Stimulated activated memory B cell treated with anti-CD40 and anti-IgM and Interleukin-4, amounts not matched to agents 10 μg/mL and 1 μg/mL and 100 μg/mL, for 72 hours (primary cell): ENCODE data around the gene KCTD11.
"Not testable (repeated sequence)": the region's sequence is repeated elsewhere in the genome, so short reads cannot be mapped to it uniquely, and the experiment has no call there.

ENCODE experiments used
- ATAC-seq: fragments of 150-1000 bp; cut with Tn5 transposase; 2 replicates; pipeline ENCODE4 v1.10.0; 2021
- H3K27ac Mint-ChIP-seq: one replicate; pipeline ENCODE4 v1.8.0; 2022; ENCODE audit warnings: mild to moderate bottlenecking, mixed read lengths
- H3K27me3 Mint-ChIP-seq: one replicate; pipeline ENCODE4 v1.8.0; 2022; ENCODE audit warnings: mixed read lengths
- H3K36me3 Mint-ChIP-seq: one replicate; pipeline ENCODE4 v1.8.0; 2022; ENCODE audit warnings: mixed read lengths
- H3K4me1 Mint-ChIP-seq: one replicate; pipeline ENCODE4 v1.8.0; 2022; ENCODE audit warnings: mixed read lengths
- H3K4me3 Mint-ChIP-seq: one replicate; pipeline ENCODE4 v1.8.0; 2022; ENCODE audit warnings: mild to moderate bottlenecking, moderate library complexity, mixed read lengths
- H3K9me3 Mint-ChIP-seq: one replicate; pipeline ENCODE4 v1.8.0; 2022; ENCODE audit warnings: mixed read lengths

Gene KCTD11

DNA sequence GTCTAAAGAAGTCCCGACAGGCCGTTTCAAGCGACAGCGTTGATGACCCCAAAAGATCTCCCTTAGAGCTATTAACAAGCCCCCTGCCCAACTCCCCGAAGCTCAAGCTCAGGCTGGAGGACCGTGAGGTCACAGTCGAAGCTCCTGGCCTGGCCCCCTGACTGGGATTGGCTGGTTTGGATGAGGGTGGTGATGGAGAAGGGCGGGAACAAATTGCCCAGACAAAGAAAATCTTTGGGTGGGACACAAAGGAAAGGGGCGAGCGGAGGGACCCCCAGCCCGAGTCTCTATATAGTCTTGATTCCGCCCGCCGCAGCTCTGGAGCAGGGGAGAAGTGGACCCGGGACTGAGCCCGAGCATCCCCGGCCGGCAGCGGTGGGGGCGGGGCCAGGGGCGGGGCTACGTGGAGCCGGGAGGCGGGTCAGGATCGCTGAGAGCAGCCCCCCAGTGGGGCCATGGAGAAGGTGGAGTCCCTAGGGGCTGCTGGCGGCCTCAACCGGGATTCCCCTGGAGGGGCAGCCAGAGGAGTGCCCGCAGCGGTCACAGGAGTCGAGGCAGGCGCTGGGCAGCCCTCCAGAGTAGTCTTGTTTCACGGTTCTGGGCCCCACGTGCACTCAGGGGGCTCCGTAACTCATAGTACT is 21.8 kb upstream of the KCTD11 start:
- Mint-ChIP-seq H3K27me3 (no peaks in the 10 kb centered on the region), H3K9me3 (no peaks in the 10 kb centered on the region), H3K27ac (peak overlapping the region; percentile 99), H3K4me1 (peaks cover 72% of the 10 kb centered on the region), H3K4me3 (peak overlapping the region; percentile 99), H3K36me3 (peaks cover 8% of the 10 kb centered on the region)
- ATAC-seq = peak; percentile 77

DNA sequence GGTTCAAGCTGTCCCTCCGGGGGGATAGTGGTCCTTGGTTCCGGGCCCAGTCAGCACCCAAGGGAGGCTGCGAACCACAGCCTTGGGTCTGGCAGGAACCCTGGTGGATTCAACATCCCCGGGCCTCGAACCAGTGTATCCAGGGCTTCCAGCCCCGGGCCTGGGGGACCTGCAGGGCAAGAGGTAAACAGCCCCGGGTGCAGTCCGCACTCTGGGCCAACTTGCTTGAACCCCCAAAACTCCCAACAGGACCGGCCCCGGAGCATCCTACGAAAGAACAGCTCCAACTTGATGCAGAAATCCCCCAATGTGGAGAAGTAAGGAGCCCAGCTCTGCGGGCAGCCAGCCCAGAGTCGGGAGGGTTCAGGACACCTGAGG is 21.3 kb upstream of the KCTD11 start:
- Mint-ChIP-seq H3K27me3 (no peaks in the 10 kb centered on the region), H3K9me3 (no peaks in the 10 kb centered on the region), H3K4me1 (peaks cover 77% of the 10 kb centered on the region), H3K36me3 (peaks cover 6% of the 10 kb centered on the region), H3K4me3 (peak overlapping the region; percentile 99), H3K27ac (peak overlapping the region; percentile 99)
- ATAC-seq = no peak

DNA sequence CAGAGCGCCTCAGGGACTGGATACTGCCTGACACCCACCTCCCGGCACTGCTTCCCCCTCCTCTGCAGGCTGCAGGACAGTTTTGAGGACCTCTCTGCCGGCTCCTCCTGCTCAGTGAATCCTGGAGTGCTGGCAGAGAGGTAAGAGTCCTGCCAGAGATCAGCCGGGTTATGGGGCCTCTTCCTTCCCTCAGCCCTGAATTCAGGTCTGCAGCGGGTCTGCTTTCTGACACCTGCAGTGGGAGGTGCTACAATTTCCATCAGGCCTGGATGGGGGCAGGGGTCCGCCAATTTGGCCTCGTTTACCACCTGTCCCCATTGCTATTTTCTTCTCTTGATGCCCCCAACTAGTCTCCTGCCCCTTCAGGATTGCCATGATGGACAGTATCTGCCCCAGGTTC is 19.9 kb upstream of the KCTD11 start:
- Mint-ChIP-seq H3K27me3 (no peaks in the 10 kb centered on the region), H3K4me3 (peak overlapping the region; percentile 74), H3K36me3 (peaks cover 9% of the 10 kb centered on the region), H3K4me1 (peaks cover 83% of the 10 kb centered on the region), H3K27ac (peak overlapping the region; percentile 99), H3K9me3 (no peaks in the 10 kb centered on the region)
- no peak for ATAC-seq

DNA sequence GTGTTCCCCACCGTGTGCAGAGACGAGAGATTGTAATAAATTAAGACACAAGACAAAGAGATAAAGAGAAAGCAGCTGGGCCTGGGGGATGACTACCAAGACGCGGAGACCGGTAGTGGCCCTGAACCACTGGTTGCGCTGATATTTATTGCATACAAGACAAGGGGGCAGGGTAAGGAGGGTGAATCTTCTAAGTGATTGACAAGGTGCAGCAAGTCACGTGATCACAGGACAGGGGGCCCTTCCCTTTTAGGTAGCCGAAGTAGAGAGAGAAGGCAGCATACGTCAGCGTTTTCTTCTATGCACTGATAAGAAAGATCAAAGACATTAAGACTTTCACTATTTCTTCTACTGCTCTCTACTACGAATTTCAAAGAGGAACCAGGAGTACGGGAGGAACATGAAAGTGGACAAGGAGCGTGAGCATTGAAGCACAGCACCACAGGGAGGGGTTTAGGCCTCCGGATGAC is 19.3 kb upstream of the KCTD11 start:
- H3K9me3 Mint-ChIP-seq, ATAC-seq, H3K27me3 Mint-ChIP-seq: not testable (repeated sequence)
- peaks cover 13% of the 10 kb centered on the region for H3K36me3 Mint-ChIP-seq
- H3K4me3 Mint-ChIP-seq = peak overlapping the region; percentile 74
- H3K4me1 Mint-ChIP-seq = peaks cover 83% of the 10 kb centered on the region
- H3K27ac Mint-ChIP-seq = peak overlapping the region; percentile 99

DNA sequence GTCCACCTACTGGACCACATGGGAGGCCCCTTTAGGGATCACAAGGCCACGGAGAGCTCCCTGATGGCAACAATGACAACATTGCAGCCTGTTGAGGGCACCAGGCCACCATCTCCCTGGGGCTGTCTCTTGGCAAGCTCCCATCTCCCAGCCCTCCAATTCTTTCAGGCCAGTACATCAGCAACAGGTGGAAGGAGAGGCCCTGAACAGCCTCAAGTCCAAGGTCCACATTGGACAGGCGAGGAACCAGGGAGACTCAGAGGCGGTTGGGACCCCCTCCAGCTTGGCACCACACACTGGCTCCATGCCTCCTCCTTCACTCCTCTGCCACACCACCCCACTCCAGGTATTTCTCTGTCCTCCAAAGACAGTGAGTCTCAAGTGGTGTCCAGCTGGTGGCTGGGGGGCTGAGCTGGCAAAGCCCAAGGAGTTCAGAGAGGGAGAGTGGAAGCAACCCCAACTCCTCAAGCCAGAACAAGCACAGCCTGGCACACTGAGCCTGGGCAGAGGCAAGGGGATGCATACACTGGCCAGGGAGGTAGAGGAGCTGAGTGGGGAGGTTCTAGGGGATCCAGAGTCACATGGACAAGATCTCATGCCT is 16.9 kb upstream of the KCTD11 start:
- no peaks in the 10 kb centered on the region for H3K9me3 Mint-ChIP-seq
- H3K27me3 Mint-ChIP-seq = no peaks in the 10 kb centered on the region
- peaks cover 78% of the 10 kb centered on the region for H3K4me1 Mint-ChIP-seq
- peaks cover 14% of the 10 kb centered on the region for H3K36me3 Mint-ChIP-seq
- H3K4me3 Mint-ChIP-seq = peak overlapping the region; percentile 92
- ATAC-seq = no peak
- peak overlapping the region; percentile 85 for H3K27ac Mint-ChIP-seq

DNA sequence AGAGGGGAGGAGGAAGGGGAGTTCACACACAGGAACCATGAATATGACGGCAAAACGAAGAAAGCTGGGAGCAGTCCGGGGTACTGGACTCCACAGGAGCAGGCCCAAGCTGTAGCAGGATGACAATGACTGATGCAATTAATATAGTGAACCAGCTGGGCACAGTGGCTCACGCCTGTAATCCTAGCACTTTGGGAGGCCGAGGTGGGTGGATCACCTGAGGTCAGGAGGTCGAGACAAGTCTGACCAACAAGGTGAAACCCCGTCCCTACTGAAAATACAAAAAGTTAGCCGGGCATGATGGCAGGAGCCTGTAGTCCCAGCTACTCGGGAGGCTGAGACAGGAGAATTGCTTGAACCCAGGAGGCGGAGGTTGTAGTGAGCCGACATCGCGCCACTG is 16.2 kb upstream of the KCTD11 start:
- H3K27ac Mint-ChIP-seq = peak overlapping the region; percentile 85
- not testable (repeated sequence) for ATAC-seq, H3K27me3 Mint-ChIP-seq, H3K9me3 Mint-ChIP-seq
- peaks cover 73% of the 10 kb centered on the region for H3K4me1 Mint-ChIP-seq
- H3K4me3 Mint-ChIP-seq = peak overlapping the region; percentile 92
- H3K36me3 Mint-ChIP-seq = peaks cover 19% of the 10 kb centered on the region

DNA sequence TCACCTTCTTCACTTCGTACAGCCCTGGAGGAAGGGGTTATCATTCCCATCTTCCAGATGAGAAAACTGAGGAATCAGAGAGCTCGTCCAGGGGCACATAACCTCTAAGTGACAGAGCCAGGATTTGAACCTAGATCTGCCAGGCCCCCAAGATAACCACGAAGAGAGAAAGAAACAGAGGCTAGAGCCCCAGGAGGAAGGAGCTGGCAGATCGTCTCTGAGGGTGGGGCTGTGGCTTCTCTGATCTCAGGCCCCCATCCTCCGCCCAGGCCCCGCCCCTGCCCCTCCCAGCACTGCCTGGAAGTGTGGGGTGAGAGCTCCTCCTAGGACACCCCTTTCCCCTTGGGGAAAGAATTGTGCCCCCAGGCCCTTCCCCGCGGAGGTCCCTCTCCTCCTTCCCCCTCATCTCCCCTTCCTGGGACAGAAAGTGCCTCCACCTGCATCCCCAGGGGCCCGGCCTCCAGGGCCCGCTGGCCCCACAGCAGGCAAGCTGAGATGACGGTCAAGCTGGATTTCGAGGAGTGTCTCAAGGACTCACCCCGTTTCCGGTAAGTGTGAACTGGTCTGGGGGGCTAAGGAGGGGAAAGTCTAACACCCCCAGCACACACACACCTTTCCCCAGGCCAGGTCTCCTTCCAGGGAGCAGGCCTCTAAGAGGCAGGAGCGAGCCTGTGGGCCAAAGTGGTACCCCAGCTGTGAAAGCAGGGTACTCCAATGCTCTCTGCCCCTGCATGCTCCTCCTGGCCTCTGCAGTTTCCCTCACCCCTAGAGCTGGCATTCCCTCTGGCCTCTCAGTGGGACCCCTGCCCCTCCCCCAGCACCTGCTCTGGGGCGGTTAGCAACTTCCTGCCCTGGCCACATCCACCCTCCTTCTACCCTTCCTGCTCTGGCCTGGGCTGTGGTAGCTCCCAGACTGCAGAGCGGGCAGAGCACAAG is 15.5 kb upstream of the KCTD11 start, which contains the start of gene ACAP1:
TSS of gene ACAP1 (plus strand) at position 290 of the 936 bp plus-strand sequence. CDS start at position 496, 206 bp downstream.
- H3K9me3 Mint-ChIP-seq = no peaks in the 10 kb centered on the region

DNA sequence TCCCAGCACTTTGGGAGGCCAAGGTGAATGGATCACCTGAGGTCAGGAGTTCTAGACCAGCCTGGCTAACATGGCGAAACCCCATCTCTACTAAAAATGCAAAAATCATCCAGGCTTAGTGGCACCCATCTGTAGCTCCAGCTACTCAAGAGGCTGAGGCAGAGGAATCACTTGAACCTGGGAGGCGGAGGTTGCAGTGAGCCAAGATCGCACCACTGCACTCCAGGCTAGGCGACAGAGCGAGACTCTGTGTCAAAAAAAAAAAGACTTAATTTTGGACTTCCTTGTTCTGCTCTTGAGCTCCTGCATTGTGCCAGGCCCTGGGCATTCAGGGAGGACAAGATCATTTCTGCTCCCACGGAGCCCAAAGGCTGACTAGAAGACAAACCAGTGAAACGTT is 14.4 kb upstream of the KCTD11 start:
- Mint-ChIP-seq H3K36me3 (peaks cover 32% of the 10 kb centered on the region), H3K27ac (peak overlapping the region; percentile 85), H3K4me3 (peak overlapping the region; percentile 92), H3K4me1 (peaks cover 58% of the 10 kb centered on the region)
- not testable (repeated sequence) for H3K9me3 Mint-ChIP-seq, ATAC-seq, H3K27me3 Mint-ChIP-seq

More for the DNA sequence above, 15.5 kb upstream of the KCTD11 start, which contains the start of gene ACAP1:
- Mint-ChIP-seq H3K4me3 (peak within 1 kb of the TSS; percentile 92), H3K27ac (peak within 1 kb of the TSS; percentile 85), H3K27me3 (no peaks in the 10 kb centered on the region), H3K36me3 (peaks cover 22% of the 10 kb centered on the region), H3K4me1 (peaks cover 68% of the 10 kb centered on the region)
- peak; percentile 97 for ATAC-seq

DNA sequence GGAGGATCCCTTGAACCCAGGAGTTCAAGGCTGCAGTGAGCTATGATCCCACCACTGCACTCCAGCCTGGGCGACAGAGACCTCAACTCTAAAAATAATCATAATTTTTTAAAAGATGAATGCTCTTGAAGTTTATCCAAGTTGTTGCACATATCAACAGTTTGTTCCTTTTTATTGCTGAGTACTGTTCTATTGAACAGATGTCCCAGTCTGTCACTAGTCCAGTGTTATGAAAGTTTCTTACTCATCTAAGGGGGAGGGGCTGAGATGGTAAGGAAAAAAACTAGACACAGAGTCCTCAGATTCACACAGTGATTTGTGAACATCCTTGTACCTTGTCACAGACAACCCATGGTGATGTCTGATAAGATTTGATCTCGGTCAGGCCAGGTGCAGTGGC is 11.8 kb upstream of the KCTD11 start:
- H3K27ac Mint-ChIP-seq = peak overlapping the region; percentile 42

DNA sequence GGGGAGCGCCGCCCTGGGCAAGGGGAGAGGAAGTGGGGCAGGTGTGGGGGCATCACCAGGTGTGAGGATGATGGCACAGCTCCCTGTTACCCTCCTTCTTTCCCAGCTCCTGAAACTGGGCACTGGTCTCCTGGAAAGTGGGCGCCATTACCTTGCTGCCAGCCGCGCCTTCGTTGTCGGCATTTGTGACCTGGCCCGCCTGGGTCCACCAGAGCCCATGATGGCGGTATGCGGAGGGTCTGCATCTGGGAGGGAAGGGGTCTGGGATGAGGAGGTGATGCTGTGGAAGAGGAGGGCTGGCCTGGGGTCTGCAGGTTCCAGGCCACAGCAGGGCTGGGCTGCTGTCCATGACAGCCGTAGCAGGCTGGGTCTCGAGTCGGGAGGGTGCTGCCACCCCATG is 10.1 kb upstream of the KCTD11 start:
- Mint-ChIP-seq H3K4me1 (peaks cover 35% of the 10 kb centered on the region), H3K27me3 (no peaks in the 10 kb centered on the region), H3K9me3 (no peaks in the 10 kb centered on the region), H3K27ac (peak overlapping the region; percentile 4), H3K4me3 (no peak overlapping the region), H3K36me3 (peaks cover 63% of the 10 kb centered on the region)
- no peak for ATAC-seq

More for the DNA sequence above, 11.8 kb upstream of the KCTD11 start:
- H3K9me3 Mint-ChIP-seq = no peaks in the 10 kb centered on the region
- H3K27me3 Mint-ChIP-seq = no peaks in the 10 kb centered on the region
- no peak for ATAC-seq
- no peak overlapping the region for H3K4me3 Mint-ChIP-seq
- peaks cover 51% of the 10 kb centered on the region for H3K36me3 Mint-ChIP-seq
- H3K4me1 Mint-ChIP-seq = peaks cover 42% of the 10 kb centered on the region

DNA sequence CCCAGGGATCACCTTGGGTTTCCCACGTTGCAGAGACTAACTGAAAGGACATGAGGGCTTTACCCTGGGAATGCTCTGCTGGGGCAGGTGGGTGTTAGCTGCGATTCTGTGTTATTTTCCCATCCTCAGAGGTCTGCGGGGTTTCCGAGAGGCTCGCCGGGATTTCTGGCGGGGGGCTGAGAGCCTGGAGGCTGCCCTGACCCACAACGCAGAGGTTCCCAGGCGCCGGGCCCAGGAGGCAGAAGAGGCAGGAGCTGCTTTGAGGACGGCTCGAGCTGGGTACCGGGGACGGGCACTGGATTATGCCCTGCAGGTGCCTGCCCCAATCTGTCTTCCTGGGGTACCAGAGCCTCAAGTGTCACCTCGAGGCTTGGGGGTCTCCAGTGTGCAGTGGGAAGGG is 8.7 kb upstream of the KCTD11 start:
- no peak for ATAC-seq
- no peak overlapping the region for H3K4me3 Mint-ChIP-seq
- no peaks in the 10 kb centered on the region for H3K9me3 Mint-ChIP-seq
- peaks cover 71% of the 10 kb centered on the region for H3K36me3 Mint-ChIP-seq
- peaks cover 21% of the 10 kb centered on the region for H3K4me1 Mint-ChIP-seq
- no peaks in the 10 kb centered on the region for H3K27me3 Mint-ChIP-seq
- peak overlapping the region; percentile 46 for H3K27ac Mint-ChIP-seq

DNA sequence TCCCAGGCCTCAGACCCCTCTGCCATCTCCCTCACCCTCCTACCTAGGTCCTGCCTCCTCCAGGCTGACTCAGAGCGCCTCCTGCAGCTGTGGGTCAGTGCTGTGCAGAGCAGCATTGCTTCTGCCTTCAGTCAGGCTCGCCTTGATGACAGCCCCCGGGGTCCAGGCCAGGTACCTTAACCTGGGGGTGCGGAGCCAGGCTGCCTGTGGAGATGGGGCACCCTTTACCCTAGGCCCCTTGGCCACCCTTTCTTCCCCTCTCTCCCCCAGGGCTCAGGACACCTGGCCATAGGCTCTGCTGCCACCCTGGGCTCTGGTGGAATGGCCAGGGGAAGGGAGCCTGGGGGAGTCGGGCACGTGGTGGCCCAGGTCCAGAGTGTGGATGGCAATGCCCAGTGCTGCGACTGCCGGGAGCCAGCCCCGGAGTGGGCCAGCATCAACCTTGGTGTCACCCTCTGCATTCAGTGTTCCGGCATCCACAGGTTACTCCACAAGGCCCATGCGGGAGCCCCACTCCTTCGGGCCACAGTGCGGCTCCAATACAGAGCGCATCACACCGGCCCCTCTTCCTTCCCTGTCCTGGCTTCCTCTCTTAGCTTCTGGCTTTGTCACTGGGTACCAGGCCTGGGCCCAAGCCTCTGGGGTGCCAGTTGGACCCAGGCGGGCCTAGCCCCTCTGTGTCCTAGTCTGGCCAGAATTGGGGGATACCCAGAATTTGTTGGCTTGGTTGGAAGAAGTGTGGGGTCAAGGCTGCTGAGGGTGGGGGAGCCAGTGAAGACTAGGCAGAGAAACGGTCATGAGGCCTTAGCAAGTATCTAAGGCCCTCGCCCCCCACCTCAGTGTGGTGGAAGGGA is 5.0 kb upstream of the KCTD11 start:
- Mint-ChIP-seq H3K36me3 (peaks cover 72% of the 10 kb centered on the region), H3K27ac (no peak overlapping the region), H3K4me3 (peak overlapping the region; percentile 21), H3K4me1 (peaks cover 40% of the 10 kb centered on the region), H3K27me3 (no peaks in the 10 kb centered on the region), H3K9me3 (no peaks in the 10 kb centered on the region)
- no peak for ATAC-seq

DNA sequence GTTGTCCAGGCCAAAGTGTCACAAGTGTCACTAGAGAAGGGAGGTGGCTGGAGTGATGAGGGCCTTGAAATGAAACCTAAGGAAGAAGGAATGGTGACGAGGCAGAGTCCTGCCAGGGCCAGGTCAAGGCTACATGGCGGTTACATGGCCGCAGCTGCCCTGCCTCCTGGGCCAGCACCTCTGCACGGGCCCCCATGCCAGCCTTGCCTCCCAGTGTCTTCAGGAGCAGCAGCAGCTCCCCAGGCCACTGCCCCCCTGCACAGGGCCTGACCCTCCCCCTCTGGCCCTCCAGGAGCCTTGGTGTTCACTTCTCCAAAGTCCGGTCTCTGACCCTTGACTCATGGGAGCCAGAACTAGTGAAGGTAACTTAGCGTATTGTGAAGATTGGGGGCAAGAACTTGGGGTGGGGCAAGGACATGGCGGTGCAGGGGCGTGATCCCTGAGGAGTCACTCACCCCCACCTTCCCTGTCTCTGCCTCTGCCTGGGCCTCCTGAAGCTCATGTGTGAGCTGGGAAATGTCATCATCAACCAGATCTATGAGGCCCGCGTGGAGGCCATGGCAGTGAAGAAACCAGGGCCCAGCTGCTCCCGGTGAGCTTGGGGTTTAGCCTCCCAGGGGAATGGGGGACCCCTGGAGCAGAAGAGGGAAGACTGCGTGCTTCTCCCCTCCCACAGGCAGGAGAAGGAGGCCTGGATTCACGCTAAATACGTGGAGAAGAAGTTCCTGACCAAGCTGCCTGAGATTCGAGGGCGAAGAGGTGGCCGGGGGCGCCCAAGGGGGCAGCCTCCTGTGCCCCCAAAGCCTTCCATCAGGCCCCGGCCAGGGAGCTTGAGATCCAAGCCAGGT is 4.1 kb upstream of the KCTD11 start:
- Mint-ChIP-seq H3K27me3 (no peaks in the 10 kb centered on the region), H3K4me3 (no peak overlapping the region), H3K4me1 (peaks cover 47% of the 10 kb centered on the region), H3K9me3 (no peaks in the 10 kb centered on the region), H3K36me3 (peaks cover 67% of the 10 kb centered on the region), H3K27ac (peak overlapping the region; percentile 48)
- ATAC-seq = no peak
